Prostate gland (tissue), 2 donors: Measurements from ENCODE around the gene ACTN1.

Experiments used
- POLR2AphosphoS5 ChIP-seq: sonication (generic); formaldehyde crosslinking; IDR thresholded peaks from one replicate; pipeline ENCODE4 v1.6.1; 2017; ENCODE audit warnings: antibody characterized with exemption
- TF ChIP-seq, protein P1 (sequence below), 4 experiments: fragments of 200-600 bp in 2 of 4; fragments of 450-650 bp in 2 of 4; sonication (generic) in 2 of 4; IDR thresholded peaks; 1 replicate in 3 of 4; 2 replicates in 1 of 4; pipeline ENCODE4 v1.5.1; 2016 to 2019; ENCODE audit warnings: antibody characterized with exemption in 4 of 4, mild to moderate bottlenecking in 2 of 4, moderate library complexity in 2 of 4

DNA sequence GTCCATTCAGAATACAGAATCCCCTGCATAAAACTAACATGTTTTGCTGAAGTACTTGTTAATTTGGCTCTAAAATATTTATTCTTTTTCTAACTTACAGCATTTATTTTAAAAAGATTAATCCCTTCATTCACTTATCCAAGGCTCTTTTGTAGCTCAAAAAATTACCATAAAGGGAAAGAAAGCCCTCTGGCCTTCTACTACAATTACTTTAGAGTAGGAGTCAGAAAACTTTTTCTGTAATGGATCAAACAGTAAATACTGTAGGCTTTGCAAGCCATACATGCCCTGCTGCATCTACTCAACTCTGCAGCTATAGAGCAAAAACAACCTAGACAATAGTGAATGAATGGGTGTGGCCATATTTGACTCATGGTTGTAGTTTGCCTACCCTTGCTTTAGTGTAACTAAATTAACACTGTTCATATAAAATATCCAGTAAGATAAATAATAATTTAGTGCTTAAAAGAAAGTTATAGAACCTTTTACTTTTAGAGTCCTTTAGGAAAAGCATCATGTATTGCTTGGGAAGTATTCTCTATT, 112.0 kb downstream of the ACTN1 start:
- TF ChIP-seq, protein P1, sequence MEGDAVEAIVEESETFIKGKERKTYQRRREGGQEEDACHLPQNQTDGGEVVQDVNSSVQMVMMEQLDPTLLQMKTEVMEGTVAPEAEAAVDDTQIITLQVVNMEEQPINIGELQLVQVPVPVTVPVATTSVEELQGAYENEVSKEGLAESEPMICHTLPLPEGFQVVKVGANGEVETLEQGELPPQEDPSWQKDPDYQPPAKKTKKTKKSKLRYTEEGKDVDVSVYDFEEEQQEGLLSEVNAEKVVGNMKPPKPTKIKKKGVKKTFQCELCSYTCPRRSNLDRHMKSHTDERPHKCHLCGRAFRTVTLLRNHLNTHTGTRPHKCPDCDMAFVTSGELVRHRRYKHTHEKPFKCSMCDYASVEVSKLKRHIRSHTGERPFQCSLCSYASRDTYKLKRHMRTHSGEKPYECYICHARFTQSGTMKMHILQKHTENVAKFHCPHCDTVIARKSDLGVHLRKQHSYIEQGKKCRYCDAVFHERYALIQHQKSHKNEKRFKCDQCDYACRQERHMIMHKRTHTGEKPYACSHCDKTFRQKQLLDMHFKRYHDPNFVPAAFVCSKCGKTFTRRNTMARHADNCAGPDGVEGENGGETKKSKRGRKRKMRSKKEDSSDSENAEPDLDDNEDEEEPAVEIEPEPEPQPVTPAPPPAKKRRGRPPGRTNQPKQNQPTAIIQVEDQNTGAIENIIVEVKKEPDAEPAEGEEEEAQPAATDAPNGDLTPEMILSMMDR (IDR thresholded peaks at IDR 0.05) = no peak
- TF ChIP-seq POLR2AphosphoS5 = no peak
